ENCODE results near the gene MNX1. TPM values are rescaled to one million over a fixed set of nuclear protein-coding genes. Genes with fewer than 3 reads are reported as not detected.

The MNX1 gene
- total RNA-seq, 1 donor = not detected

GRCh38 chr7:157009778-157010587, 480 bp downstream of the MNX1 start:
- TF ChIP-seq, protein P1, sequence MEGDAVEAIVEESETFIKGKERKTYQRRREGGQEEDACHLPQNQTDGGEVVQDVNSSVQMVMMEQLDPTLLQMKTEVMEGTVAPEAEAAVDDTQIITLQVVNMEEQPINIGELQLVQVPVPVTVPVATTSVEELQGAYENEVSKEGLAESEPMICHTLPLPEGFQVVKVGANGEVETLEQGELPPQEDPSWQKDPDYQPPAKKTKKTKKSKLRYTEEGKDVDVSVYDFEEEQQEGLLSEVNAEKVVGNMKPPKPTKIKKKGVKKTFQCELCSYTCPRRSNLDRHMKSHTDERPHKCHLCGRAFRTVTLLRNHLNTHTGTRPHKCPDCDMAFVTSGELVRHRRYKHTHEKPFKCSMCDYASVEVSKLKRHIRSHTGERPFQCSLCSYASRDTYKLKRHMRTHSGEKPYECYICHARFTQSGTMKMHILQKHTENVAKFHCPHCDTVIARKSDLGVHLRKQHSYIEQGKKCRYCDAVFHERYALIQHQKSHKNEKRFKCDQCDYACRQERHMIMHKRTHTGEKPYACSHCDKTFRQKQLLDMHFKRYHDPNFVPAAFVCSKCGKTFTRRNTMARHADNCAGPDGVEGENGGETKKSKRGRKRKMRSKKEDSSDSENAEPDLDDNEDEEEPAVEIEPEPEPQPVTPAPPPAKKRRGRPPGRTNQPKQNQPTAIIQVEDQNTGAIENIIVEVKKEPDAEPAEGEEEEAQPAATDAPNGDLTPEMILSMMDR (IDR thresholded peaks at IDR 0.05; ENCODE audit: insufficient read depth, low read depth, low read length) = no peak
- peak overlapping the region; percentile 51 for H3K4me3 ChIP-seq (ENCODE audit: low read depth, low read length)
- no peak for DNase-seq (ENCODE audit: low read depth)

DNA sequence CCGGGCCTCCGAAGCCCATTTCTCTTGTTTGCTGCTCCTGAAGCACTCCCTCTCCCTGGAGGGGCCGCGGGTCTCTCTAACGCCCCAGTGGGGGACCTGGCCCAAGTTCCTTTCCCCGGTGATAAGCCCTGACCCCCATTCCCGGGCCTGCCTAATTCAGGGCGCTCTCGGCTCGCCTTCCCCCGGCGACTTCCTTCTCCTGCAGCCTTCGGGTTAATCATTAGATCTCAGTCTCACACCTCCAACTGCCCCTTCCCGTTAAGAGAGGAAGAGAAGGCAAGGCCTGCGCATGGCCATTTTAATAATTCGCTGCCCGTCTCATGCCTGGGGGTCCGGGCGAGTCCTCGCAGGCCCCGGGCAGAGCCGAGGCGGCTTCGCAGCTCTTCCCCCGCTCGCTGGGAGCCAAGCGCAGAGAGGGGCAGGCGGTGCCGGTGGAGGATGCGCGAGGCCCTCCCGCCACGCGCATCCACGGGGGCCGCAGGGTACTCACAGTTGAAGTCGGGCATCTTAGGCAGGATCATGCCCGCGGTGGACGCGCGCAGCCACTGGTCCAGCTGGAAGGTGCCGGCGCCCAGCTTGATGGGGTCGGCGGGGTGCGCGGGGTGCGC, 1.2 kb downstream of the MNX1 start:
- DNase-seq (ENCODE audit: low read depth) = no peak
- TF ChIP-seq, protein P1 (IDR thresholded peaks at IDR 0.05; ENCODE audit: insufficient read depth, low read depth, low read length) = no peak
- no peak overlapping the region for H3K4me3 ChIP-seq (ENCODE audit: low read depth, low read length)

DNA sequence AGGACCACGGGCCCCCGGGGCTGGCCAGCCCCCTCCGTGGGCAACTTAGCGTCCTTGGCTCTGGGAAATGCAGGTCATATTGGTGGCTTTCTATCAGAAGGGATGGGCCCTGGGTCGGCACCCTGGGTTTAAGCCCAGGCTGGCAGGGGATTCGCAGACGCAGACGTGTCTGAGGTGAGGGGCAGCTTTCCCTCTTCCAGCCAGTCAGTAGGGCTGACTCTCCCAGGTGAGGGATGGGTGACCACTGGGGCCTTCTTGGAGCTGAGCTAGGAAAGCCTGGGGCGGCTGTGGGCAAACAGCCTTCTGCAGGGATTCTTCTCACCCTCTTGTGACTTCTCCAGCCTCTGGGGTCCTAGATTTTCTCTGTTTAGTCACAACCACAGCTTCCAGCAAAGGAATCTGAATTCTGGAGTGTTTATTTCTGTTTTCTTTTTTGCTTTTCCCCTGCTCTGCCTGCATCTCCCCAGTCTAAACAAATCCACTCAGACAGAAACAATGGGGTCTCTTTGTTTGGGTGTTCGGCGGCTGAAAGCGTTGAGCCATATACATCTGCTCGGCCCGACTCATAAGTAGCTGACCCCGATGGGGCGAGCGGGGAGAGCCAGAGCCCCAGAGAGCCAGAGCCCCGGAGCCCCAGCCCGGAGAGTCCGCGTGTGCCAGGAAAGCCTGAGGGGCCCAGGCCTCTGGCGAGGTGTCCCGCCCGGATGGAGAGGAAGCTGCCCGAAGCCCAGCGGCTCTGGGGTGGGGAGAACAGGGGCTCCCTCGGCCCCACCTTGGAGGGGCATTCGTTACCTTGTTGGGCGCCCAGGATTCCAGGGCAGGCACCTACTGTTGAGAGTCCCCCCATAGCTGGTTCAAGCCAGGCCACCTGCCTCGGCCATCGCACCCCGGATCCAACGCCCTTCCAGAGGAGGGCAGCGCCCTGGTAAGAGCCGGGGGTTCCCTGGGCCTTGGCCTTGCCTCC, 2.0 kb downstream of the MNX1 start:
- TF ChIP-seq, protein P1 (IDR thresholded peaks at IDR 0.05; ENCODE audit: insufficient read depth, low read depth, low read length) = no peak
- H3K4me3 ChIP-seq (ENCODE audit: low read depth, low read length) = no peak overlapping the region
- DNase-seq (ENCODE audit: low read depth) = no peak

GRCh38 chr7:157007470-157008066, 2.9 kb downstream of the MNX1 start:
- H3K4me3 ChIP-seq (ENCODE audit: low read depth, low read length) = no peak overlapping the region
- no peak for DNase-seq (ENCODE audit: low read depth)
- TF ChIP-seq, protein P1 (IDR thresholded peaks at IDR 0.05; ENCODE audit: insufficient read depth, low read depth, low read length) = no peak

GRCh38 chr7:157006829-157007469, 3.5 kb downstream of the MNX1 start:
- no peak for DNase-seq (ENCODE audit: low read depth)
- TF ChIP-seq, protein P1 (IDR thresholded peaks at IDR 0.05; ENCODE audit: insufficient read depth, low read depth, low read length) = no peak
- no peak overlapping the region for H3K4me3 ChIP-seq (ENCODE audit: low read depth, low read length)

All from fibroblast of villous mesenchyme (primary cell).